Retina (tissue), 1 donor: Measurements from ENCODE around the gene SPATS1.
A peak's percentile ranks its signal among the peaks of the same experiment; 100 is the strongest.

Experiments used
- DNase-seq: peaks from one replicate; pipeline ENCODE4 v3.0.0-alpha.2; 2016

SPATS1 gene

GRCh38 chr6:44342489-44342888 lies at the start of gene SPATS1:
TSS of gene SPATS1 (plus strand) at chr6:44342650. CDS start at chr6:44343096, 446 bp downstream.
- peak; percentile 81 for DNase-seq

GRCh38 chr6:44292661-44293365 lies 49.6 kb upstream of the SPATS1 start:
- no peak for DNase-seq

GRCh38 chr6:44294832-44295791 lies 47.3 kb upstream of the SPATS1 start:
- DNase-seq: no peak

GRCh38 chr6:44297063-44298038 lies 45.1 kb upstream of the SPATS1 start:
- peak; percentile 89 for DNase-seq

GRCh38 chr6:44298055-44298803 lies 44.2 kb upstream of the SPATS1 start:
- no peak for DNase-seq

- DNase-seq: no peak
Observed at GRCh38 chr6:44298864-44299263, 43.6 kb upstream of the SPATS1 start.

GRCh38 chr6:44300292-44300823 lies 42.1 kb upstream of the SPATS1 start:
- DNase-seq: no peak

- DNase-seq: no peak
Observed at GRCh38 chr6:44301106-44301505, 41.3 kb upstream of the SPATS1 start.

- DNase-seq: no peak
Observed at GRCh38 chr6:44301782-44302564, 40.5 kb upstream of the SPATS1 start.

GRCh38 chr6:44302856-44303255 lies 39.6 kb upstream of the SPATS1 start:
- no peak for DNase-seq

- no peak for DNase-seq
Observed at GRCh38 chr6:44303842-44304241, 38.6 kb upstream of the SPATS1 start.

GRCh38 chr6:44304282-44305199 lies 37.9 kb upstream of the SPATS1 start:
- peak; percentile 36 for DNase-seq

GRCh38 chr6:44305200-44305725 lies 37.2 kb upstream of the SPATS1 start:
- DNase-seq: no peak

- DNase-seq: no peak
Observed at GRCh38 chr6:44306710-44307109, 35.7 kb upstream of the SPATS1 start.

GRCh38 chr6:44307217-44307616 lies 35.2 kb upstream of the SPATS1 start:
- DNase-seq: no peak

- no peak for DNase-seq
Observed at GRCh38 chr6:44309092-44309491, 33.4 kb upstream of the SPATS1 start.

- no peak for DNase-seq
Observed at GRCh38 chr6:44309631-44310030, 32.8 kb upstream of the SPATS1 start.

- DNase-seq: no peak
Observed at GRCh38 chr6:44310241-44310640, 32.2 kb upstream of the SPATS1 start.

GRCh38 chr6:44311304-44311703 lies 31.1 kb upstream of the SPATS1 start:
- DNase-seq: no peak
